ENCODE results near the gene DAP.

DAP gene

GRCh38 chr5:10728679-10729078 lies 32.4 kb downstream of the DAP start:
- H3K4me3 ChIP-seq (ENCODE audit: low read length): no peak overlapping the region
- no peak for TF ChIP-seq CTCF (conservative IDR thresholded peaks at IDR 0.05; ENCODE audit: low read depth, low read length)
- DNase-seq (ENCODE audit: low read depth): no peak

- DNase-seq (ENCODE audit: low read depth): no peak
- no peak overlapping the region for H3K4me3 ChIP-seq (ENCODE audit: low read length)
- TF ChIP-seq CTCF (conservative IDR thresholded peaks at IDR 0.05; ENCODE audit: low read depth, low read length): no peak
These were observed 33.2 kb downstream of the DAP start for GRCh38 chr5:10727861-10728260.

GRCh38 chr5:10726913-10727517 lies 34.0 kb downstream of the DAP start:
- H3K4me3 ChIP-seq (ENCODE audit: low read length): no peak overlapping the region
- TF ChIP-seq CTCF (conservative IDR thresholded peaks at IDR 0.05; ENCODE audit: low read depth, low read length): no peak
- no peak for DNase-seq (ENCODE audit: low read depth)

GRCh38 chr5:10726179-10726912 lies 34.7 kb downstream of the DAP start:
- no peak for DNase-seq (ENCODE audit: low read depth)
- TF ChIP-seq CTCF (conservative IDR thresholded peaks at IDR 0.05; ENCODE audit: low read depth, low read length): no peak
- no peak overlapping the region for H3K4me3 ChIP-seq (ENCODE audit: low read length)

GRCh38 chr5:10725636-10726035 lies 35.4 kb downstream of the DAP start:
- DNase-seq (ENCODE audit: low read depth): no peak
- TF ChIP-seq CTCF (conservative IDR thresholded peaks at IDR 0.05; ENCODE audit: low read depth, low read length): no peak
- H3K4me3 ChIP-seq (ENCODE audit: low read length): peak overlapping the region; percentile 10

- DNase-seq (ENCODE audit: low read depth): peak; percentile 87
- peak overlapping the region; percentile 10 for H3K4me3 ChIP-seq (ENCODE audit: low read length)
- TF ChIP-seq CTCF (conservative IDR thresholded peaks at IDR 0.05; ENCODE audit: low read depth, low read length): peak; percentile 39
These were observed 36.1 kb downstream of the DAP start for GRCh38 chr5:10724781-10725507.

All from retinal pigment epithelial cell (primary cell).